ENCODE measurements around the gene BICDL1.

DNA sequence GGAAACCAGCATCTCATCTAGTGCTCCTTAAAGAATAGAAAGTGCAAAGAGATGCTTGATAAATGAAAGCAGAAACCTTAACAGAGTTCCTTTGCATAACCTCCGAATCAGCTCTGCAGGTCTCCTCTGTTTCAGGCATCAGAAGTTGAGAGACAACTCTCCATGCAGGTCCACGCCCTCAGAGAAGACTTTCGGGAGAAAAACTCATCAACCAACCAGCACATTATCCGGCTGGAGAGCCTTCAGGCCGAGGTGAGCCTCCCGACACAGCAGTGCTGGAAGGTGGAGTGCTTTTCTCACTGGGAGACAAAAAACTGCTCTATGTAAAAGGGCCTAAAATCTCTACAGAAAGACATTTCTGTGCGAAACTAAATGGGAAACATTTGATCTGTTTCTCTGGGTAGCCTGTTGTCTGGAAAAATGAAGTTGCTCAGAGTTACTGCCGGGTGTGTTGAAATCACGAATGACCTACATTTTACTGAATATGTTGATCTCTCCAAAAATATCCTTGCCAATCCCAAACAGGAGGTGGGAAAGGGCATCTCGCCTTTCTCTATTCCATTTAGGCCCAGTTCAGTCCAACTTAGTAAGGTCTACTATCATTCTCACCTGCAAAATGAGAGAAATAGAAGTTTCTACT lies 72.7 kb downstream of the BICDL1 start:
- TF ChIP-seq, protein P1, sequence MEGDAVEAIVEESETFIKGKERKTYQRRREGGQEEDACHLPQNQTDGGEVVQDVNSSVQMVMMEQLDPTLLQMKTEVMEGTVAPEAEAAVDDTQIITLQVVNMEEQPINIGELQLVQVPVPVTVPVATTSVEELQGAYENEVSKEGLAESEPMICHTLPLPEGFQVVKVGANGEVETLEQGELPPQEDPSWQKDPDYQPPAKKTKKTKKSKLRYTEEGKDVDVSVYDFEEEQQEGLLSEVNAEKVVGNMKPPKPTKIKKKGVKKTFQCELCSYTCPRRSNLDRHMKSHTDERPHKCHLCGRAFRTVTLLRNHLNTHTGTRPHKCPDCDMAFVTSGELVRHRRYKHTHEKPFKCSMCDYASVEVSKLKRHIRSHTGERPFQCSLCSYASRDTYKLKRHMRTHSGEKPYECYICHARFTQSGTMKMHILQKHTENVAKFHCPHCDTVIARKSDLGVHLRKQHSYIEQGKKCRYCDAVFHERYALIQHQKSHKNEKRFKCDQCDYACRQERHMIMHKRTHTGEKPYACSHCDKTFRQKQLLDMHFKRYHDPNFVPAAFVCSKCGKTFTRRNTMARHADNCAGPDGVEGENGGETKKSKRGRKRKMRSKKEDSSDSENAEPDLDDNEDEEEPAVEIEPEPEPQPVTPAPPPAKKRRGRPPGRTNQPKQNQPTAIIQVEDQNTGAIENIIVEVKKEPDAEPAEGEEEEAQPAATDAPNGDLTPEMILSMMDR (IDR thresholded peaks at IDR 0.05 in 8 of 11, conservative IDR thresholded peaks at IDR 0.05 in 3 of 11), result no peak
- no peak for TF ChIP-seq POLR2A (IDR thresholded peaks at IDR 0.05)
